ENCODE data around the gene UBP1. TPM values are rescaled to one million over a fixed set of nuclear protein-coding genes. Genes with fewer than 3 reads are reported as not detected.

The UBP1 gene
- total and polyA plus RNA-seq, 9 of the 15 experiments (the other 6 are each of a cell fraction or from before 2014, with no cell fraction given): 13.6 to 143 (median 79.6) TPM

- TF ChIP-seq, protein P1, sequence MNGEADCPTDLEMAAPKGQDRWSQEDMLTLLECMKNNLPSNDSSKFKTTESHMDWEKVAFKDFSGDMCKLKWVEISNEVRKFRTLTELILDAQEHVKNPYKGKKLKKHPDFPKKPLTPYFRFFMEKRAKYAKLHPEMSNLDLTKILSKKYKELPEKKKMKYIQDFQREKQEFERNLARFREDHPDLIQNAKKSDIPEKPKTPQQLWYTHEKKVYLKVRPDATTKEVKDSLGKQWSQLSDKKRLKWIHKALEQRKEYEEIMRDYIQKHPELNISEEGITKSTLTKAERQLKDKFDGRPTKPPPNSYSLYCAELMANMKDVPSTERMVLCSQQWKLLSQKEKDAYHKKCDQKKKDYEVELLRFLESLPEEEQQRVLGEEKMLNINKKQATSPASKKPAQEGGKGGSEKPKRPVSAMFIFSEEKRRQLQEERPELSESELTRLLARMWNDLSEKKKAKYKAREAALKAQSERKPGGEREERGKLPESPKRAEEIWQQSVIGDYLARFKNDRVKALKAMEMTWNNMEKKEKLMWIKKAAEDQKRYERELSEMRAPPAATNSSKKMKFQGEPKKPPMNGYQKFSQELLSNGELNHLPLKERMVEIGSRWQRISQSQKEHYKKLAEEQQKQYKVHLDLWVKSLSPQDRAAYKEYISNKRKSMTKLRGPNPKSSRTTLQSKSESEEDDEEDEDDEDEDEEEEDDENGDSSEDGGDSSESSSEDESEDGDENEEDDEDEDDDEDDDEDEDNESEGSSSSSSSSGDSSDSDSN (IDR thresholded peaks at IDR 0.05; ENCODE audit: borderline replicate concordance in 1 of 2, low read depth in 2 of 2, low read length in 2 of 2): peak in 1 of 2 experiments; percentile 59; a peak in 2 of 4 replicates
- no peak for TF ChIP-seq MLX (CRISPR knock-in tag; conservative IDR thresholded peaks at IDR 0.05)
- no peak for TF ChIP-seq PHF21A (IDR thresholded peaks at IDR 0.05; ENCODE audit: borderline replicate concordance, low read depth)
- peak in 1 of 2 experiments; percentile 76; a peak in 2 of 3 replicates for TF ChIP-seq CBX3 (IDR thresholded peaks at IDR 0.05; ENCODE audit: borderline replicate concordance in 1 of 2, low read length in 2 of 2)
- no peak for TF ChIP-seq ZNF766 (CRISPR knock-in tag; conservative IDR thresholded peaks at IDR 0.05)
- TF ChIP-seq, protein P2, sequence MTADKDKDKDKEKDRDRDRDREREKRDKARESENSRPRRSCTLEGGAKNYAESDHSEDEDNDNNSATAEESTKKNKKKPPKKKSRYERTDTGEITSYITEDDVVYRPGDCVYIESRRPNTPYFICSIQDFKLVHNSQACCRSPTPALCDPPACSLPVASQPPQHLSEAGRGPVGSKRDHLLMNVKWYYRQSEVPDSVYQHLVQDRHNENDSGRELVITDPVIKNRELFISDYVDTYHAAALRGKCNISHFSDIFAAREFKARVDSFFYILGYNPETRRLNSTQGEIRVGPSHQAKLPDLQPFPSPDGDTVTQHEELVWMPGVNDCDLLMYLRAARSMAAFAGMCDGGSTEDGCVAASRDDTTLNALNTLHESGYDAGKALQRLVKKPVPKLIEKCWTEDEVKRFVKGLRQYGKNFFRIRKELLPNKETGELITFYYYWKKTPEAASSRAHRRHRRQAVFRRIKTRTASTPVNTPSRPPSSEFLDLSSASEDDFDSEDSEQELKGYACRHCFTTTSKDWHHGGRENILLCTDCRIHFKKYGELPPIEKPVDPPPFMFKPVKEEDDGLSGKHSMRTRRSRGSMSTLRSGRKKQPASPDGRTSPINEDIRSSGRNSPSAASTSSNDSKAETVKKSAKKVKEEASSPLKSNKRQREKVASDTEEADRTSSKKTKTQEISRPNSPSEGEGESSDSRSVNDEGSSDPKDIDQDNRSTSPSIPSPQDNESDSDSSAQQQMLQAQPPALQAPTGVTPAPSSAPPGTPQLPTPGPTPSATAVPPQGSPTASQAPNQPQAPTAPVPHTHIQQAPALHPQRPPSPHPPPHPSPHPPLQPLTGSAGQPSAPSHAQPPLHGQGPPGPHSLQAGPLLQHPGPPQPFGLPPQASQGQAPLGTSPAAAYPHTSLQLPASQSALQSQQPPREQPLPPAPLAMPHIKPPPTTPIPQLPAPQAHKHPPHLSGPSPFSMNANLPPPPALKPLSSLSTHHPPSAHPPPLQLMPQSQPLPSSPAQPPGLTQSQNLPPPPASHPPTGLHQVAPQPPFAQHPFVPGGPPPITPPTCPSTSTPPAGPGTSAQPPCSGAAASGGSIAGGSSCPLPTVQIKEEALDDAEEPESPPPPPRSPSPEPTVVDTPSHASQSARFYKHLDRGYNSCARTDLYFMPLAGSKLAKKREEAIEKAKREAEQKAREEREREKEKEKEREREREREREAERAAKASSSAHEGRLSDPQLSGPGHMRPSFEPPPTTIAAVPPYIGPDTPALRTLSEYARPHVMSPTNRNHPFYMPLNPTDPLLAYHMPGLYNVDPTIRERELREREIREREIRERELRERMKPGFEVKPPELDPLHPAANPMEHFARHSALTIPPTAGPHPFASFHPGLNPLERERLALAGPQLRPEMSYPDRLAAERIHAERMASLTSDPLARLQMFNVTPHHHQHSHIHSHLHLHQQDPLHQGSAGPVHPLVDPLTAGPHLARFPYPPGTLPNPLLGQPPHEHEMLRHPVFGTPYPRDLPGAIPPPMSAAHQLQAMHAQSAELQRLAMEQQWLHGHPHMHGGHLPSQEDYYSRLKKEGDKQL (CRISPR knock-in tag; IDR thresholded peaks at IDR 0.05; ENCODE audit: borderline replicate concordance): no peak
- no peak for TF ChIP-seq HOMEZ (CRISPR knock-in tag; IDR thresholded peaks at IDR 0.05)
- peak; percentile 86 for TF ChIP-seq TAF9B (IDR thresholded peaks at IDR 0.05; ENCODE audit: partially characterized antibody)
- TF ChIP-seq ARID4B (CRISPR knock-in tag; IDR thresholded peaks at IDR 0.05): peak; percentile 54; the same call in 1 of the 2 replicates
These were observed at the start of gene UBP1 (continued) for GRCh38 chr3:33440328-33441224.
